Subcutaneous adipose tissue (tissue), 4 donors: ENCODE results near the gene PSMD5. TPM values are rescaled to one million over a fixed set of nuclear protein-coding genes. Genes with fewer than 3 reads are reported as not detected.

ENCODE experiments used
- total RNA-seq, 4 donors: library from RNA; depleted of rRNA; stranded (reverse); fragments of >200 nt; gene quantifications; one replicate each; pipeline ENCODE4 v1.1.0, GENCODE V29; 2016
- TF ChIP-seq, protein P1 (sequence below): fragments of 450-650 bp; IDR thresholded peaks from one replicate; pipeline ENCODE4 v1.5.1; 2016; ENCODE audit warnings: low read depth, mild to moderate bottlenecking, control low read depth, antibody characterized with exemption, moderate library complexity

PSMD5 gene
- total RNA-seq, 4 donors from 2014 or later, result 45.7 to 77.3 (median 52.0) TPM

DNA sequence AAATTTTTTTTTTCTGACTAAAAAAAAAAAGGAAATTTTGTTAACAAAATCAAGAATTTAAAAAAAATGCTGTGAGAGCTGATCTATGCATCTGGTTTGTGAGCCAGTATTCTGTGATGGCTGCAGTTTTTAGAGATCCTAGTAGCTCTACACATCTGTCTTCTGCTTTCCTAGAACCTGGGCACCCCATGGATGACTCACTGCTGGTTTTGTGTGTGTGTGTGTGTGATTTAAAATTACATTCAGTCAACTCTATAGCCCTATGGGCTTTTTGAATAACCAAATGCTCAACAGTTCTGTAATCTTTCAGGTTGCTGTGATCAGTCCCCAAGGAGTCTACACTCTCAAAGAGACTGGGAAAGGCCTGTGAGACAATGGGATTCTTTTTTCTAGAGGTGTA, 2.5 kb upstream of the PSMD5 start:
- TF ChIP-seq, protein P1, sequence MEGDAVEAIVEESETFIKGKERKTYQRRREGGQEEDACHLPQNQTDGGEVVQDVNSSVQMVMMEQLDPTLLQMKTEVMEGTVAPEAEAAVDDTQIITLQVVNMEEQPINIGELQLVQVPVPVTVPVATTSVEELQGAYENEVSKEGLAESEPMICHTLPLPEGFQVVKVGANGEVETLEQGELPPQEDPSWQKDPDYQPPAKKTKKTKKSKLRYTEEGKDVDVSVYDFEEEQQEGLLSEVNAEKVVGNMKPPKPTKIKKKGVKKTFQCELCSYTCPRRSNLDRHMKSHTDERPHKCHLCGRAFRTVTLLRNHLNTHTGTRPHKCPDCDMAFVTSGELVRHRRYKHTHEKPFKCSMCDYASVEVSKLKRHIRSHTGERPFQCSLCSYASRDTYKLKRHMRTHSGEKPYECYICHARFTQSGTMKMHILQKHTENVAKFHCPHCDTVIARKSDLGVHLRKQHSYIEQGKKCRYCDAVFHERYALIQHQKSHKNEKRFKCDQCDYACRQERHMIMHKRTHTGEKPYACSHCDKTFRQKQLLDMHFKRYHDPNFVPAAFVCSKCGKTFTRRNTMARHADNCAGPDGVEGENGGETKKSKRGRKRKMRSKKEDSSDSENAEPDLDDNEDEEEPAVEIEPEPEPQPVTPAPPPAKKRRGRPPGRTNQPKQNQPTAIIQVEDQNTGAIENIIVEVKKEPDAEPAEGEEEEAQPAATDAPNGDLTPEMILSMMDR, result no peak

DNA sequence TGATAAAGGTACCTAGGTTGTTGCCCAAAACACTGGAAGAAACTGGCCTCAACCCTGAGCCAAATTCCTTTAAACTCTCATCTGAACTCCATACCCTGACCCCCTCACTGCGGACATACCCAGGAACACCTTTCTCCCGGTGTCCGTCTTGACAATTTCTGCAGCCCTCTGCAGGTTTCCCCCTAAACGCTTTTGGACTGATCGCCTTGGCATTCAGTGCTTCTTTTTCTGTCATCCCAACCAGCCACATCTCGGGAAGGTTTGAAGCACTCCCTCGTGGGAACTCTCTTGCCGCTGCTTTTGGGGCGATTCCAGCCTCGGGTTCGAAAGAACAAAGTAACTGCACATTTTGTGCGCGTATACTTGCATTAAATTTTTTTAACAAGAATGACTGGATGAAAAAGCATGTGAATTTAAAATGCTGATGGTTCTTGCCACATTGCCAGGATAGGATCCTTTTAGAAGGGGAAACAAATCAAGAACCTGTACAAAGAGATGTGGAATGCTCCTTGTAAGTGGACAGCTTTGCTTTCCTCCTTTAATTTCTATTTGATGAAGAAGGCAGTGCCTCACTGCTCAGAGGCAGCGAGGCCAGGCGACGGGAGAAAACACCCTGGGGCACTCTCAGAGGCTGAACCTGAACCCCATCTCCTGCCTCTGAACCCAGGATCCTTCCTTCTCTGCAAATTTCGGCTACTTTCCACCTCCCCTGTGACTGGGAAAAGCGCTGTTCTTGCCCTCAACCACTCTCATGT, 615 bp downstream of the PSMD5 start:
- TF ChIP-seq, protein P1, result no peak

DNA sequence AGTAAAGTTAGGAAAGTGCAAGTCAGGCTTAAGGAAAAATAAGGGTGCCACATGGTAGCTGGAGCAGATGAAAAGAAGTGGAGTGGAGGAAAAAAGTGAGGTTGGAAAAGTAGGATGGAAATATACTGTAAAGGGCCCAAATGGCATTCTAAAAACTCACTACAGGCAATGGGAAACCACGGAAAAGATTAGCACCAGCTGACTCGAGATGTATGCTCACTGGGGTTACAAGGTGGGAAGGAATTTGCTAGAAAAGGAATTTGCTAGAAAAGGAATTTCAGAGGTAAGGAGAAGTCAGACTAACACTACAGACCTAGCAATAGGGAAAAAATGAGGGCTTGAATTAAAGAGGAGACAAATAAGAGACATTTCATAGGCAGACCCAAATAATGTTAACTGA, 3.6 kb downstream of the PSMD5 start:
- TF ChIP-seq, protein P1, result no peak

DNA sequence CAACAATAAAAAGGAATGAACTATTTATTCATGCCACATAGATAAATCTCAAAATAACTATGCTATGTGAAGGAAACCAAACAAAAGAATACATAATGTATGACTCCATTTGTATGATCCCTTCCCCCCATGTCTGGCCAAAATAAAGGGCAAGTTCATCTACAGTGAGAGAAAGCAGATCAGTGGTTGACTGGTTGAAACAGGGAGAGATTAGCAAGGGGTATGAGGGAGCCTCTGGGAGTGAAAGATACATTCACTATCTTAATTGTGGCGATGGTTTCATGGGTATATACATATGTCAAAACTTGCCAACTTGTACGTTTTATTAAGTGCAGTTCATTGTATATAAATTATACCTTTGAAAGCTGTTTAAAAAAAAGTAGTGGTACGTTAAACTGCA, 4.8 kb downstream of the PSMD5 start:
- TF ChIP-seq, protein P1, result no peak

DNA sequence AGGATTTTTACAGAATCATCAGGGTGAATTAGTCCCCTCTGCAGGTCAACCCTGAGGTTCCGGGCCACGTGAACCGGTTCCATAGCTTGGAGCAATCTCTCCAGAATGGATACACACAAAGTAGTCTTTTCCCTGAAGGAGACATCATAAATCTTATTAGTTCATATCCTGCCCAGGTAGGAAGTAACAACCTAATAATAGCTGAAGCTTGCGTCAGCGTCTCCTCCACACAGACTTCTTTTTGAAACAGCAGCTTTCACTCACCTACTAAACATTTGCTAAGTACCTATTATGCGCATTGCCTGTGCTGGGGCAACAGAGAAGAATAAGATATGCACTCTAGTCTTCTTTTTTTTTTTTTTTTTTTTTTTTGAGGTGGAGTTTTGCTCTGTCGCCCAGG, 9.4 kb downstream of the PSMD5 start:
- TF ChIP-seq, protein P1, result no peak

DNA sequence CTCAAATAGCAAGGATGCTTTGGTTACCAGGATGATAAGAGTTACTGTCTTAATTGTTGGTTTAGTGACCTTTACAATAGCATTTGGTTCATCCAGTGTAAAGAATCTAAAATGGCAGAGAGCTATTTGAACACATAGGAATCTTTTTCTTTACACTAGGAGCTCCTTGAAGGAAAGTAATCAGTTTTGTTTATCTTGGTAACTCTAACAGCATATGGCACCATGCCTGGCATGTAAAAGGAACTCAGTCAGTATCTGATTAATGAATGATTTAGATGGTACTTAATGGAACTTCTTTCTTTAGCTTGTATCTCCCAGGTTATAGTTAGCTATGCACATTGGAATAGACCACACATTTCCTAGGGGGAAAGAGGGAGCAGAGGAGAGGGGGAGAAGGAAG, 9.9 kb downstream of the PSMD5 start:
- TF ChIP-seq, protein P1, result no peak

DNA sequence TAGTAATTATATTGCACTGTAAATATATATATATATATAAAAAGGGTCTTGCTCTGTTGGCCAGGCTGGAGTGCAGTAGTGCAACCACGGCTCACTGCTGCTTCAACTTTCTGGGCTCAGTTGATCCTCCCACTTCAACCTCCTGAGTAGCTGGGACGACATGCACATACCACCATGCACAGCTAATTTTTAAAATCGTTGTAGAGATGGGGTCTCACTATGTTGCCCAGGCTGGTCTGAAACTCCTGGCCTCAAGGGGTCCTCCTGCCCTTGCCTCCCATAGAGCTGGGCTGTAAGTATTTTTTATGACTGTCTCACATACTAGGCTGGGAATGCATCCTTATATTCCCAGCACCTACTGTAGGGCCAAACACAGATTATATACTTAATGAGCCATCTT, 11.9 kb downstream of the PSMD5 start:
- TF ChIP-seq, protein P1, result no peak
